Bronchial epithelial cell (primary cell): ENCODE results near the gene TMUB1. TPM values are rescaled to one million over a fixed set of nuclear protein-coding genes. Genes with fewer than 3 reads are reported as not detected.

Experiments used
- DNase-seq: peaks from one replicate; pipeline ENCODE4 v3.0.0-alpha.2; 2010; ENCODE audit warnings: low read depth
- FAIRE-seq: peaks from 2 replicates; lab custom pipeline; 2011; peaks lifted over from hg19 to GRCh38; lab: Jason Lieb, UNC
- H3K27me3 ChIP-seq: 2 replicates; pipeline ENCODE4 v1.5.1; 2011; ENCODE audit warnings: low read length; ENCODE audit not compliant: control insufficient read depth, insufficient read depth
- H3K36me3 ChIP-seq: 2 replicates; pipeline ENCODE4 v1.5.1; 2011; ENCODE audit warnings: low read length; ENCODE audit not compliant: control insufficient read depth, insufficient read depth
- H3K4me3 ChIP-seq: 2 replicates; pipeline ENCODE4 v1.5.1; 2011; ENCODE audit warnings: mild to moderate bottlenecking, low read depth, low read length, control low read depth
- total RNA-seq: library from RNA; depleted of rRNA; stranded (reverse); fragments of >200 nt; gene quantifications from 2 replicates; pipeline ENCODE4 v1.2.1, GENCODE V29; 2014
- TF ChIP-seq, protein P1 (sequence below): IDR thresholded peaks from 2 replicates; pipeline ENCODE4 v1.5.1; 2011; ENCODE audit warnings: mild to moderate bottlenecking, moderate library complexity, low read length, control low read depth, inconsistent platforms; ENCODE audit not compliant: insufficient read depth, severe bottlenecking

TMUB1 gene
- total RNA-seq, 1 donor from 2014 or later: 9.0 TPM

DNA sequence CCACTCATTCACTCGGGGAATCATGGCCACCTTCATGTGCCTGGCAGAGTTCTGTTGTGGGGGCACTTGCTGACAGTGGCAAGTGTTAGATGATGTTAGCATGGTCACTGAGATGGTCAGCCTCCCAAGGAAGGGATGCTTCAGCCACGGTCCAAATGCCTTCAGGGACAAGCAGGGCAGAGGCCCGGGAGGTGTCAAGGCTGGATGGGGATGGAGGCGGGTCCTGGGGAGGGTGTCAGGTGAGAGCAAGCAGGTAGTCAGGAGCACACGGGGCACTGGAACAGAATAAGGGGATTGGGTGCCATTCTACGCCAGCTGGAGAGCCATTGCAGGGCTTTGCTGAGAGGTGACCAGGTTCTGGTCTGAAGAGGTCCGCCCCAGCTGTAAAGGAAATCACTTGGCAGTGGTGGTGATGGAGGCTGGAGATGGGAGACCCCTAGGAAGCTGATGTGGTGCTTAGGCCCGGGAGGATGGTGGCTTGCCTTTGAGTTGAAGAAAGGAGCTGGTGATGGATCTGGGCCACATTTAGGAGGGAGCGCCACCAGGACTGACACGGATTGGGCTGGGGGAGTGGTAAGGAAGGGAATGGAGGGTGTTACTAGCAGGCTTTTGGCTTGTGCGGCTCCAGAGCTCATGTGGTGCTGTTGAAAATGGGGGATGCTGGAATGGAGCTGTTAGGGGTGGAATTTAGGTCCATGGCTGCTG lies 27.1 kb upstream of the TMUB1 start:
- DNase-seq: no peak
- TF ChIP-seq, protein P1, sequence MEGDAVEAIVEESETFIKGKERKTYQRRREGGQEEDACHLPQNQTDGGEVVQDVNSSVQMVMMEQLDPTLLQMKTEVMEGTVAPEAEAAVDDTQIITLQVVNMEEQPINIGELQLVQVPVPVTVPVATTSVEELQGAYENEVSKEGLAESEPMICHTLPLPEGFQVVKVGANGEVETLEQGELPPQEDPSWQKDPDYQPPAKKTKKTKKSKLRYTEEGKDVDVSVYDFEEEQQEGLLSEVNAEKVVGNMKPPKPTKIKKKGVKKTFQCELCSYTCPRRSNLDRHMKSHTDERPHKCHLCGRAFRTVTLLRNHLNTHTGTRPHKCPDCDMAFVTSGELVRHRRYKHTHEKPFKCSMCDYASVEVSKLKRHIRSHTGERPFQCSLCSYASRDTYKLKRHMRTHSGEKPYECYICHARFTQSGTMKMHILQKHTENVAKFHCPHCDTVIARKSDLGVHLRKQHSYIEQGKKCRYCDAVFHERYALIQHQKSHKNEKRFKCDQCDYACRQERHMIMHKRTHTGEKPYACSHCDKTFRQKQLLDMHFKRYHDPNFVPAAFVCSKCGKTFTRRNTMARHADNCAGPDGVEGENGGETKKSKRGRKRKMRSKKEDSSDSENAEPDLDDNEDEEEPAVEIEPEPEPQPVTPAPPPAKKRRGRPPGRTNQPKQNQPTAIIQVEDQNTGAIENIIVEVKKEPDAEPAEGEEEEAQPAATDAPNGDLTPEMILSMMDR: no peak
- FAIRE-seq: no peak
- no peaks in the 10 kb centered on the region for H3K36me3 ChIP-seq
- H3K4me3 ChIP-seq: no peak overlapping the region
- no peaks in the 10 kb centered on the region for H3K27me3 ChIP-seq

DNA sequence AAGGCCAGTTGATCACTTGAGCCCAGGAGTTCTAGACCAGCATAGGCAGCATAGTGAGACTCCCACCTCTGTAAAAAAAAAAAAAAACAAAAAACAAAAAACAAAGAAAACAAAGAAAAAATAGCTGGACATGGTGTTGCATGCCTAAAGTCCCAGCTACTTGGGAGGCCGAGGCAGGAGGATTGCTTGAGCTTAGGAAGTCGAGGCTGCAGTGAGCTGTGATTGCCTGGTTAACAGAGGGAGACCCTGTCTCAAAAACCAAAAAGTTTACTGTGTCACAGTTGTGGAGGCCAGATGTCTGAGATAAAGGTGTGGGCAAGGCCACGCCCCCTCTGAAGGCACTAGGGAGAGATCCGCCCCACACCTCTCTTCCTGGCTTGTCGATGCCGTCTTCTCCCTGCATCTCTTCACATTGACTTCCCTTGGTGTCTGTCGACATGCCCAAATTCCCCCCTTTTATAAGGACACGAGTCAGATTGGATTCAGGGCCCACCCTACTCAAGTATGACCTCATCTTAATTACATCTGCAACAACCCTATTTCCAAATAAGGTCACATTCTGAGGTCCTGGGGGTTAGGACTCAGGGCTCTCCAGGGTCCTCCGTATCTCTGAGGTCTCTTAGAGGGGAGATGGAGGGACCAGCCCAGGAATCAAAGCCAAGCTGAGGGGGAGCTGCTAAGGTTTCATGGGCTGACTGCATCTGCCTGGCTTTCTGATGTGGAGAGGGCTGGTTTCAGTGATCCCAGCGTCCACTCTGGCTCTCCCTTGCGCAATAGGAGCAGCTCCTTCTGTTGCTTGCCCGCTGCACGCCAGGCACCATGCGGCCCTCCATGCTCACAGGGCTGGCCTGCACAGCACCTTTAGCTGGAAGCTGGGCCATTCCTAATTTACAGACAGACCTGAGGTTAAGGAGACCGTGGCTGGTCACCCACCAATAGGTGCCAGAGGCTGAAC lies 26.1 kb upstream of the TMUB1 start:
- no peak overlapping the region for H3K4me3 ChIP-seq
- FAIRE-seq: no peak
- H3K27me3 ChIP-seq: no peaks in the 10 kb centered on the region
- TF ChIP-seq, protein P1: no peak
- DNase-seq: no peak
- peaks cover 3% of the 10 kb centered on the region for H3K36me3 ChIP-seq

DNA sequence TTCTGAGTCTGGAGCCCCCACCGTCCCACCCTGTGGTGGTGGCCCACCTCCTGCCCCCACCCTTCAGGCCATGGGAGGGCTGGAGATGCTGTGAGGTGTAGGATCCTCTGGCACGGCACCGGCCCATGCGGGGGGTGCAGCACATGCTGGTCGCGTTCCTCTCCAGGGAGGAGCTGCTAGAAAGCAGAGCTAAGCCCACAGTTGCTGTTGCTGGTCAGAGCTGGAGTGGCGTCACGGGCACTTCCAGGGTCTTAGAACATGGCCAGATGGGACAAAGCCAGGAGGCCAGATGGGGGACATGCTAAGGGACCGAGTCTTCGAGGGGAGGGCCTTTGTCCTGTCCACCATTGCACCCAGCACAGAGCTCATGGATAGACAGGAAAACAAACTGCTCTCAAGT lies 24.6 kb upstream of the TMUB1 start:
- DNase-seq (no peak), FAIRE-seq (no peak)
- H3K36me3 ChIP-seq: peaks cover 4% of the 10 kb centered on the region

DNA sequence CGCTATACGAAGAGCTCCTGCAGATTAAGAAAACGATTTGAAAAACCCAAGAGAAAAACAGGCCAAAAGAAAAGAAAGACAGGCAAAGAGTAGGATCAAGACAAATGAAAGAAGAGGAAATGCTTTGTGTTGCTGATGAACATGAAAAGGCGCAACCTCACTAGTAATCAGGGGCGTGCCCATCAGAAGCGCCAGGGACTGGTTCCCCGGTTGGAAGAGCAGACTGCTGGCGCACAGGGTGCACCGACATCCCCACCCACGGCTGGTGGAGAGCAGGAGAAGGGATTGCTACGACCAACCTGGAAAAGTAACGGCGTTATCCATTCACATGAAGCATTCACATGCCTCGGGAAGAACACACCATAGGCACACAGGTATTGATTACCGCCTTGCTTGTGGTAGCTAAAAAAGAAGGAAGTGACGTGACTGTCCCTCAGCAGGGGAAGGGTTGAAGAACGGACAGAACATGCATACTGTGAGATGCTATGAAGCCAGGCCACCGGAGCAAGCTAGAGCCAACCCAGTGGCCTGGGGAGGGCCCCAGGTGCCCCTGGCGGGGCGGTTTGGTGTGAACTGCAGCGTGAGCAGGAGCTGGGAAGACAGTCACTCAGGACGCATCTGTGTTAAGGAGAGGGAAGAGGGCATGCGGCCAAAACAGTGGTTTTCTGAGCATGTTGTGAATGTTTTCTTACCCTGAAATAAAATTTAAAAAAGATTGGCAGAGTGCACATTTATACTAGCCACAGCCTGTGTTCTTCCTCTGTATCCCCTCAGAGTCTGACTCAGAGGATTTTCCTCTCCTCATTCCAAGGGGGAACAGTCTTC lies 21.3 kb upstream of the TMUB1 start:
- H3K4me3 ChIP-seq: no peak overlapping the region
- FAIRE-seq (no peak), DNase-seq (no peak)
- TF ChIP-seq, protein P1: no peak
- H3K36me3 ChIP-seq: peaks cover 4% of the 10 kb centered on the region
- H3K27me3 ChIP-seq: no peaks in the 10 kb centered on the region

More for the DNA sequence above, 24.6 kb upstream of the TMUB1 start:
- TF ChIP-seq, protein P1: no peak
- no peaks in the 10 kb centered on the region for H3K27me3 ChIP-seq
- no peak overlapping the region for H3K4me3 ChIP-seq

DNA sequence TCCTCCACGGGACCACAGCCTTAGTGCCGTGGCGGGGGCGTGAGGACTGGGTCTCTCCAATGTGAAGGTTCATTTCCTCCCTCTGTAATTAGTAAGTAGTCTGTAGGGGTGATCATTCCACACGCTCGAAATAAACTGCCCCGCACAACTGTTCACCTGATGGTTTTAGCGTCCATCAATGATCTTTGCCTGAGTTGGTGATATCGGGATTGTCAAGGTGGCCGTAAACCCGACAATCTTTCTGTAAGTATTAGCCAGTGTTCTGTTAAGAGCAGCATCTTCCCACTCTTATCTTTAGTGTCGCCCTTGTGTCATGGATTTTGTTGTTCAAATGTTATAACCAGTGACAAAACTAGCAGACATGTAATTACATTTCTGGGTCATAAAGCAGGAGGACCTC lies 20.7 kb upstream of the TMUB1 start:
- DNase-seq: no peak
- FAIRE-seq: no peak
- TF ChIP-seq, protein P1: no peak
- Histone ChIP-seq H3K36me3 (peaks cover 4% of the 10 kb centered on the region), H3K27me3 (no peaks in the 10 kb centered on the region), H3K4me3 (no peak overlapping the region)
